Measurements from ENCODE around the gene ACOX2. TPM values are rescaled to one million over a fixed set of nuclear protein-coding genes. Genes with fewer than 3 reads are reported as not detected.

ACOX2 gene
- total RNA-seq, 1 experiment from 2014 or later = 14.4 TPM

DNA sequence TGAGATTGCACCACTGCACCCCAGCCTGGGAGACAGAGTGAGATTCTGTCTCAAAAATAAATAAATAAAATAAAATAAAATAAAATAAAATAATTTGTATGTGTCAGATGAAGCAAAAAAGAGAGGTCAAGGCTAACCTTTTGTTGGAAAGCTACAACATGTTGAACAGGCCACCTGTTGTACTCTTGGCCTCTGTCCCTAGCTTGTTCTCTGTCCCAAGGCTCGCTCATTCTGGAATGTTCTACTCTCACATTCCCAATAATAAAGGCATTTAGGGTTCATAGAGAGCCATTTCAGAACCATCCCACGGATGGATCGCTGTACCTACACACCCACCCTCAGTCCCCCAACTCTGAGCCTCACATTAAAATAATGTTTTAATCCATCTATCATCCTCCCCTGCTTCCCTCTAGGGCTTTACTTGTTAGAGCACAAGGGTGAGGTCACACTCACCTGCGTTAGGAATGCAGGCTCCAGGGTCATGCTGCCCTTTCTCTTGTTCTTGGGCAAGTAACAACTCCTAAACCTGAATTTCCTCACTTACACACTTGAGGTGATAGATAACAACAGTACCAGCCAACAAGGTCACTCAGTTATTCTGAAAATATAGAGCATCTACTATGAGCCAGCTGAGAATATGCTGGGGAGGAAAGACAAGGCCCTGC, 70.0 kb downstream of the ACOX2 start:
- Mint-ChIP-seq H3K4me1 (ENCODE audit: insufficient read depth, unreplicated experiment) (peaks cover 26% of the 10 kb centered on the region), H3K36me3 (ENCODE audit: insufficient read depth, unreplicated experiment) (peaks cover 6% of the 10 kb centered on the region), H3K27me3 (ENCODE audit: insufficient read depth, unreplicated experiment) (no peaks in the 10 kb centered on the region), H3K27ac (ENCODE audit: low read depth, unreplicated experiment) (no peak overlapping the region), H3K9me3 (ENCODE audit: unreplicated experiment) (no peaks in the 10 kb centered on the region), H3K4me3 (ENCODE audit: unreplicated experiment) (no peak overlapping the region)
- ChIA-PET POLR2A (interaction anchor here (0.5 to 1.2 kb wide), 3 partner anchors 10 to 25 kb away, joined by 3 to 4 read pairs (median 3); partner anchors contain the start of gene KCTD6), CTCF (interaction anchor here (0.7 to 2.1 kb wide), 4 partner anchors 65 to 161 kb away, joined by 3 to 8 read pairs (median 4); partner anchors contain the start of genes HTD2 and RPP14)
- DNase-seq (ENCODE audit: unreplicated experiment) = no peak
- intact Hi-C loops (cut with micrococcal nuclease) = no loop called here
- BruUV-seq (replicated peaks) = no TSS peak
- TF ChIP-seq CTCF (IDR thresholded peaks at IDR 0.05; ENCODE audit: unreplicated experiment) = no peak

GRCh38 chr3:58464866-58465265, 72.1 kb downstream of the ACOX2 start:
- peaks cover 15% of the 10 kb centered on the region for H3K4me1 Mint-ChIP-seq (ENCODE audit: insufficient read depth, unreplicated experiment)
- H3K27ac Mint-ChIP-seq (ENCODE audit: low read depth, unreplicated experiment) = no peak overlapping the region
- CTCF ChIA-PET = interaction anchor here (1.1 to 2.5 kb wide), 3 partner anchors 27 to 63 kb away, joined by 3 to 31 read pairs (median 5); partner anchors contain the start of gene KCTD6
- POLR2A ChIA-PET = interaction anchor here (2.4 kb wide), 1 partner anchor 28 kb away, joined by 9 read pairs; the partner anchor contains the start of gene KCTD6
- DNase-seq (ENCODE audit: unreplicated experiment) = peak; percentile 21
- no peak for TF ChIP-seq CTCF (IDR thresholded peaks at IDR 0.05; ENCODE audit: unreplicated experiment)
- no peaks in the 10 kb centered on the region for H3K27me3 Mint-ChIP-seq (ENCODE audit: insufficient read depth, unreplicated experiment)
- H3K4me3 Mint-ChIP-seq (ENCODE audit: unreplicated experiment) = no peak overlapping the region
- no peaks in the 10 kb centered on the region for H3K9me3 Mint-ChIP-seq (ENCODE audit: unreplicated experiment)
- no TSS peak for BruUV-seq (replicated peaks)
- H3K36me3 Mint-ChIP-seq (ENCODE audit: insufficient read depth, unreplicated experiment) = peaks cover 6% of the 10 kb centered on the region
- intact Hi-C loops (cut with micrococcal nuclease) = no loop called here

DNA sequence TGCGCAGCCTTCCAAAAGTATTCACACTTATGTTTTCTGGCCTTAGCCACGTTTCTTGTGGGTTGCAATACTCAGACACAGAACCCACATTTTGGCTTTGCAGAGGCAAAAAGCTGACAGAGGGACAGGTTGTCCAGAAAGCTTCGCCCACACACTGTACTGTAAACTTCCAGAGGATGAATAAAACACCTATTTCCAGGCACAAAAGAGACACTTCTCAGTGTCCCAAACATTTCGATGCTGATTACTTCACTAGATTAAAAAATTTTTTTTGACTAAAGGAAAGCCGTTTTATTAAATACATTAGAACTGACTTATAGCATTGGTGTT, 73.1 kb downstream of the ACOX2 start:
- CTCF ChIA-PET = interaction anchor here (0.5 to 2.5 kb wide), 27 partner anchors 9 to 1366 kb away, joined by 3 to 31 read pairs (median 4); partner anchors contain the start of gene KCTD6
- Mint-ChIP-seq H3K4me3 (ENCODE audit: unreplicated experiment) (no peak overlapping the region), H3K27ac (ENCODE audit: low read depth, unreplicated experiment) (no peak overlapping the region)

More for the DNA sequence above, 73.1 kb downstream of the ACOX2 start:
- H3K27me3 Mint-ChIP-seq (ENCODE audit: insufficient read depth, unreplicated experiment) = no peaks in the 10 kb centered on the region
- DNase-seq (ENCODE audit: unreplicated experiment) = no peak
- H3K36me3 Mint-ChIP-seq (ENCODE audit: insufficient read depth, unreplicated experiment) = peaks cover 6% of the 10 kb centered on the region
- POLR2A ChIA-PET = interaction anchor here (0.6 to 2.4 kb wide), 10 partner anchors 8 to 203 kb away, joined by 3 to 9 read pairs (median 4); partner anchors contain the start of genes KCTD6 and PDHB
- no TSS peak for BruUV-seq (replicated peaks)
- intact Hi-C loops (cut with micrococcal nuclease) = loop anchor here (1.0 kb wide), 3 partner anchors 28 to 68 kb away; partner anchors contain the start of gene KCTD6
- no peak for TF ChIP-seq CTCF (IDR thresholded peaks at IDR 0.05; ENCODE audit: unreplicated experiment)
- H3K4me1 Mint-ChIP-seq (ENCODE audit: insufficient read depth, unreplicated experiment) = peaks cover 20% of the 10 kb centered on the region
- H3K9me3 Mint-ChIP-seq (ENCODE audit: unreplicated experiment) = no peaks in the 10 kb centered on the region

Data from MCF 10A (cell line).